HepG2 (cell line): ENCODE measurements around the gene LSM2. TPM values are rescaled to one million over a fixed set of nuclear protein-coding genes. Genes with fewer than 3 reads are reported as not detected.

ENCODE experiments used
- ATAC-seq: fragments of 200-7000 bp; cut with Tn5 transposase; 3 replicates; pipeline ENCODE4 v1.9.1; 2020; ENCODE audit warnings: mild to moderate bottlenecking, moderate library complexity
- BruUV-seq: library from RNA; stranded (reverse); fragments of 400-500 nt; replicated peaks from 2 replicates; lab custom pipeline; 2021; lab: Mats Ljungman, UMichigan
- CTCF ChIA-PET: fragments of 300-600 bp; formaldehyde crosslinking; extraction: SDS; loops from one replicate; lab custom pipeline; 2021; ENCODE audit warnings: low total read pairs, inconsistent platforms, low intra/inter-chr PET ratio; lab: Yijun Ruan, JAX
- POLR2A ChIA-PET: fragments of 350-600 bp; sonication (Branson Sonifier 250); formaldehyde crosslinking; loops from one replicate; lab custom pipeline; 2020; ENCODE audit warnings: antibody characterized with exemption, inconsistent platforms; lab: Yijun Ruan, JAX
- DNase-seq: peaks from one replicate; pipeline ENCODE4 v3.0.0-alpha.2; 2015; ENCODE audit warnings: low spot score
- FAIRE-seq: peaks from 3 replicates; lab custom pipeline; 2011; peaks lifted over from hg19 to GRCh38; lab: Jason Lieb, UNC
- H2AFZ ChIP-seq: one replicate; pipeline ENCODE4 v1.6.1; 2011; ENCODE audit warnings: low read length, inconsistent platforms
- H3K27ac ChIP-seq: fragments of 300-600 bp; 3 replicates; pipeline ENCODE4 v1.8.0; 2011; ENCODE audit warnings: mixed run types, mild to moderate bottlenecking, mixed read lengths, low read length, inconsistent platforms; ENCODE audit not compliant: insufficient read depth; ENCODE audit errors: extremely low read length
- H3K27me3 ChIP-seq, 2 experiments: fragments of 200-600 bp in 1 of 2; 2 replicates in 1 of 2; 3 replicates in 1 of 2; pipeline versions ENCODE4 v1.6.0 to v1.8.0; 2011; ENCODE audit warnings: low read length in 2 of 2, mild to moderate bottlenecking in 2 of 2, moderate library complexity in 2 of 2, inconsistent platforms in 1 of 2; ENCODE audit not compliant: insufficient read depth in 2 of 2, control insufficient read depth in 1 of 2
- H3K36me3 ChIP-seq, 2 experiments: fragments of 200-600 bp in 1 of 2; replicated peaks in 1 of 2; 2 replicates in 1 of 2; 3 replicates in 1 of 2; pipeline versions ENCODE4 v1.5.1 to v1.8.0; 2011; ENCODE audit warnings: low read length in 2 of 2, inconsistent platforms in 1 of 2; ENCODE audit not compliant: insufficient read depth in 2 of 2, control insufficient read depth in 1 of 2
- H3K4me1 ChIP-seq: 2 replicates; pipeline ENCODE4 v1.5.1; 2012; ENCODE audit warnings: low read length, inconsistent platforms; ENCODE audit not compliant: insufficient read depth
- H3K4me2 ChIP-seq: 2 replicates; pipeline ENCODE4 v1.6.0; 2011; ENCODE audit warnings: low read depth, low read length, inconsistent platforms
- H3K4me3 ChIP-seq, 3 experiments: fragments of 200-600 bp in 1 of 3; sonication (generic), shearing (Covaris generic) in 1 of 3; replicated peaks in 1 of 3; 2 replicates each; pipeline ENCODE4 v1.5.1; 2011 to 2016; ENCODE audit warnings: low read length in 3 of 3, inconsistent platforms in 2 of 3, low read depth in 2 of 3, mild to moderate bottlenecking in 2 of 3, control low read depth in 1 of 3, mixed read lengths in 1 of 3; ENCODE audit not compliant: insufficient read depth in 1 of 3
- H3K79me2 ChIP-seq: one replicate; pipeline ENCODE4 v1.6.1; 2011; ENCODE audit warnings: low read length, inconsistent platforms; ENCODE audit not compliant: insufficient read depth
- H3K9ac ChIP-seq: 2 replicates; pipeline ENCODE4 v1.6.0; 2011; ENCODE audit warnings: mild to moderate bottlenecking, low read depth, low read length, inconsistent platforms; ENCODE audit not compliant: insufficient read depth
- H3K9me3 ChIP-seq: 2 replicates; pipeline ENCODE4 v1.5.1; 2012; ENCODE audit warnings: mild to moderate bottlenecking, low read length
- H4K20me1 ChIP-seq: 2 replicates; pipeline ENCODE4 v1.6.0; 2011; ENCODE audit warnings: inconsistent platforms, mild to moderate bottlenecking, low read length, moderate library complexity; ENCODE audit not compliant: insufficient read depth
- AGO2 ChIP-seq: fragments of 200-400 bp; formaldehyde crosslinking; optimal IDR thresholded peaks from 2 replicates; pipeline ENCODE3; 2017; ENCODE audit warnings: mild to moderate bottlenecking, low read depth, low read length, moderate library complexity
- NFKBIZ ChIP-seq: IDR thresholded peaks from 2 replicates; pipeline ENCODE4 v1.6.1; 2018; ENCODE audit warnings: missing genetic modification reagents, missing compliant biosample characterization
- RBFOX2 ChIP-seq: fragments of 200-400 bp; formaldehyde crosslinking; IDR thresholded peaks from 2 replicates; pipeline ENCODE4 v1.6.1; 2017; ENCODE audit warnings: low read depth, mild to moderate bottlenecking, low read length
- ZNF441 ChIP-seq: sonication (generic); formaldehyde crosslinking; IDR thresholded peaks from 2 replicates; pipeline ENCODE4 v1.7.0; 2021; ENCODE audit warnings: missing genetic modification reagents, borderline replicate concordance
- ZNF629 ChIP-seq: sonication (generic); formaldehyde crosslinking; conservative IDR thresholded peaks from 2 replicates; pipeline ENCODE4 v1.5.0; 2020; ENCODE audit warnings: missing genetic modification reagents
- WGBS: methylation state at CpG from one replicate; pipeline ENCODE4 v1.1.6; 2017; ENCODE audit warnings: low lambda C conversion rate; 5-methylcytosine and 5-hydroxymethylcytosine counted together
- in situ Hi-C: cut with HindIII; loops from 2 replicates; pipeline ENCODE4 v1.10.0; 2017; ENCODE audit warnings: low pct_unique_long_range_greater_than_20kb; ENCODE audit not compliant: extremely low pct_ligation_motif_present
- intact Hi-C: fragments of 100-400 bp; cut with micrococcal nuclease; formaldehyde crosslinking; loops from one replicate; pipeline ENCODE4 v1.10.0; 2022; ENCODE audit not compliant: unreplicated experiment
- polyA plus RNA-seq, 8 experiments: library from polyadenylated mRNA; depleted of rRNA in 3 of 8; stranded (reverse) in 7 of 8; unstranded in 1 of 8; fragments of >200 nt; fragmentation: Illumina TruSeq in 4 of 8; extraction: Trizol in 4 of 8; gene quantifications; 2 replicates each; pipeline versions ENCODE4 v1.2.1 to v1.2.3, GENCODE V29; 2011 to 2016; ENCODE audit warnings: low read depth in 4 of 8, missing spikeins in 1 of 8, mixed read lengths in 1 of 8; ENCODE audit not compliant: insufficient read depth in 1 of 8
- total RNA-seq, 5 experiments: library from RNA; depleted of rRNA; stranded (reverse); fragments of >200 nt; fragmentation: Illumina TruSeq; extraction: Trizol; gene quantifications; 2 replicates each; pipeline ENCODE4 v1.2.3, GENCODE V29; 2016; ENCODE audit warnings: low read depth in 1 of 5

The LSM2 gene
- total and polyA plus RNA-seq, 2 of the 13 experiments (the other 11 are each of a cell fraction or from before 2014, with no cell fraction given), result 69.4 to 90.5 TPM

GRCh38 chr6:31785475-31785874 is 21.3 kb downstream of the LSM2 start:
- Histone ChIP-seq H3K4me3 (no peak overlapping the region), H3K9me3 (no peaks in the 10 kb centered on the region), H3K27ac (no peak overlapping the region), H3K27me3 (no peaks in the 10 kb centered on the region), H4K20me1 (no peaks in the 10 kb centered on the region), H3K79me2 (no peaks in the 10 kb centered on the region), H3K4me1 (no peaks in the 10 kb centered on the region), H3K9ac (no peak overlapping the region), H2AFZ (no peak overlapping the region), H3K4me2 (no peak overlapping the region), H3K36me3 (peaks cover 44 to 62% of the 10 kb centered on the region in 2 experiments)
- DNase-seq (no peak), FAIRE-seq (no peak), ATAC-seq (no peak)
- no peak for TF ChIP-seq NFKBIZ (CRISPR knock-in tag)
- peak; percentile 41; the same call in 1 of the 2 replicates for TF ChIP-seq RBFOX2
- peak; percentile 47 for TF ChIP-seq AGO2
- no TSS peak for BruUV-seq
- 97% methylated on average over 11 of the region's 11 CpGs for WGBS
- intact Hi-C loops, result no loop called here
- POLR2A ChIA-PET, result interaction anchor here (0.9 to 1.1 kb wide), 3 partner anchors 12 to 82 kb away, joined by 3 to 5 read pairs (median 3); partner anchors contain the start of gene ABHD16A
- CTCF ChIA-PET, result no interaction called here
- in situ Hi-C loops, result no loop called here

- DNase-seq (no peak), FAIRE-seq (no peak), ATAC-seq (no peak)
- Histone ChIP-seq H3K4me1 (peaks cover under 1% of the 10 kb centered on the region; the same call in 1 of the 2 replicates), H3K4me2 (no peak overlapping the region), H3K27me3 (no peaks in the 10 kb centered on the region), H3K36me3 (peaks cover 50 to 69% of the 10 kb centered on the region in 2 experiments), H3K9ac (no peak overlapping the region), H4K20me1 (no peaks in the 10 kb centered on the region), H3K4me3 (no peak overlapping the region), H2AFZ (no peak overlapping the region), H3K9me3 (no peaks in the 10 kb centered on the region), H3K27ac (no peak overlapping the region), H3K79me2 (no peaks in the 10 kb centered on the region)
- no peak for TF ChIP-seq ZNF441 (CRISPR knock-in tag)
- TF ChIP-seq ZNF629, result 0 out of 2 replicates have a peak, but pooled peaks have one; percentile 31
- ChIA-PET CTCF (no interaction called here), POLR2A (interaction anchor here (0.7 to 1.6 kb wide), 6 partner anchors 9 to 81 kb away, joined by 3 to 5 read pairs (median 3); partner anchors contain the start of genes ABHD16A and NEU1)
- BruUV-seq, result no TSS peak
- intact Hi-C loops (no loop called here), in situ Hi-C loops (no loop called here)
- 96% methylated on average over 15 of the region's 15 CpGs for WGBS
Measured at GRCh38 chr6:31784098-31784925, 22.5 kb downstream of the LSM2 start.
